HG03175 (cell line): ENCODE measurements around the gene ZNF304.
"Not testable (repeated sequence)": the region's sequence is repeated elsewhere in the genome, so short reads cannot be mapped to it uniquely, and the experiment has no call there.

Source experiments
- ATAC-seq: cut with Tn5 transposase; IDR thresholded peaks from one replicate; pipeline ENCODE4 v1.9.1; 2021; ENCODE audit warnings: mild to moderate bottlenecking, moderate library complexity; ENCODE audit not compliant: unreplicated experiment

The ZNF304 gene

DNA sequence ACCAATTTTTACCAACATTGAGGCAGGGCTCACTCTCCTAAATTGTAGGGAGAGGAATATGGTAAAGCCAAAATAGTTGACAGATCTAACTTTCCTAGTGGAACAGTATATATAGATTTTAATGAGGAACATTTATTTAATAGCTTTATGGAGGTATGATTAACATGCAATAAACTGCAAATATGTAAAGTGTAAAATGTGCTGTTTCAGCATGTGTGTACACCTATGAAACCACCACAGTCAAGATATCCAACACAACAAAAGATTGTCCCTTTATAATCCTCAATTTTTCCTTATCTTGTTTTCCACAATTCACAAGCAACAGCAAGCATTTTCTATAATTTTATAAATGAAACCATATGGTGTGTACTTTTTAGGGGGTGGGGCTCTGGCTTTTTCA lies 8.2 kb downstream of the ZNF304 start:
- ATAC-seq = no peak

DNA sequence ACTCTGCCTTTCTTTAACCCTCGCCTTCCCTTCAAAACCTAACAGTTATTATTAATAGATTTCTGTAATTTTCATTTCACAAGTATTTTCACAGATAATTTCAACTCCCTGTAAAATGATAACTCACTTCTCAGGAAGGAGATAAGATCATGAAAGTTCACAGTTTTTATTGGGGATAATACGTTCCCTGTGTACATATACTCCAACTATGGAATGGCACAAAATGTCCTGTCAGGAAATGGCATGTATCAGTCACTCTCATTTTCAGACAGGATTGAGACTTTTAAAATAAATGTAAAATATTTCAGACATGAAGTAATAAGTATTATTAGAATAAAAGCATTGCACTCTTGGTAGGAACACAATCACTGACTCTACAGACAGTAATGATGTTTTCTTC lies 11.3 kb downstream of the ZNF304 start:
- ATAC-seq = no peak

DNA sequence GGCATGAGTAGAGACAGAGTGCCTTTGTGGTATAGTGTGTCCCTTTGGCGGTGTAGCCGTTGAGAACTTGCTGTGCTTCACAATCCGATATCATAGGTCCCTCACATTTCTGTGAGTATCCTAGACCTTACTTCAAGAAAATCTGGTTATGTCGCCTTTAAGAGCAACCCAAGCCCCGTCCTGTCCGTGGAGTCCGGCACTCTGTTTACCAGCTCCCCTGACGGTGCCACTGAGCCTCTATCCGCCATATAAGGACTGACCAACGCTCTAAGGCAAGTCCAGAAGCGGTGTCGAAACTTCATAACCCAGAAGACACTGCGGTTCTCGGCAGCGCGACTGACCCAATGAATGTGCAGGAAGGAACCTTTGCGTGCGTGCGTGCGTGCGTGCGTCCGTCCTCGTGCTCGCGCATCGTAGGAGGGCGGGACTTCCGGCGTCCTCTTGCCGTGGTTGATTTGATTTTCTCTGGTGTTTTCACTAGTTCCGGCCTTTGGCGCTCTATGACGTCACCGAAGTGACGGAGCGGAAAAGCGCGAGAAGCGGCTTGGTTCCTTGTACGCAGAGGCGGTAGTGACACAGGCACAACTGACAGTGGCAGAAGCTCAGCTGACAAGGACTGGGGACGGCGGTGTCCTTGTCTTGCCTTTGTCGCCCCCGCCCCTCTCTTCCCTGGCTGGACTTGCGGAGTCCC lies 12.1 kb downstream of the ZNF304 start, which contains the start of the genes TRAPPC2B and ZNF547:
Gene TRAPPC2B, plus strand, starts transcription at position 555 of the 691 bp plus-strand sequence. CDS start 1,283 bp downstream, outside the sequence.
Gene ZNF547, plus strand, starts transcription at position 555 of the 691 bp plus-strand sequence. CDS start 5,005 bp downstream, outside the sequence.
- peak; percentile 96 for ATAC-seq

DNA sequence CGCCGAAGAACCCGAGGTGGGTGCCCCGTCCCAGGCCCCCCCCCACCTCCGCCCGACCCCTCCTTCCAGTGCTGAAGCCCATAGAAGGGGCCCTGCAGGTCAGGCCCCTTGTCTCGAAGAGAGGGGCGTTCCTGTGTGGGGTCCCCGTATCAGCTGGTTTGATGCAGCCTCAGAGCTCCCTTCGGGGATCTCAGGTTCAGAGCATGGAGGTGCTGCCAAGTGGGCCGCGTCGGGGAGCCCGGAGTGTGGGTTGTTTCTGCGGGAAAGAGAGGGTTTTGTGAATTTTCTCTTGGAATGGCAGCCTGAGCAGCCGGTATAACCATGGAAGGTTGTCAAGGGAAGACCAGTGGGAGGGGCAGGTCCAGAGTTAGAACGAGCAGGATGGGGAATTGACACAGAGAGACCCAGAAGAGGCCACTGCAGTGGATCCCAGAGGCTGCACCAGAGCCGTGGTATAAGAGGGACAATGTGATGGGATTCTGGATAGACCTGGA lies 12.7 kb downstream of the ZNF304 start:
- peak; percentile 11 for ATAC-seq

DNA sequence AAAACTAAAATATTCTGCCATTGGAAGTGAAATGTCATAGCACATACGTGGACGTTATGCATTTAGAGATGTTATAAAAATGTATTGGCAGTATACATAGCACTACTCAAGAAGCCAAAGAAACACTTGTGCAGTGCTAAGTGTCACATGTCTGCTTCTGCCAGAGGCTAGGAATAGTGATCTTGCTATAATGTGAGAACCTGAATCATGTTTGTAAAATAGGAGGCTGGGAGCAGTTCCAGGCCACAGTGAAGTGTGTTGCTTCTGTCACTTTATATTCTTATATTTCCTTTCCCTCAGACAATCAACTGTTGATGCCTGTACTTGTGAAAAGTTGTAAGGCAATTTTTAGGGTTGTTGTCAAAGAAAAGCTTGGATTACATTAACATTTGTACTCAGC lies 15.7 kb downstream of the ZNF304 start:
- no peak for ATAC-seq

DNA sequence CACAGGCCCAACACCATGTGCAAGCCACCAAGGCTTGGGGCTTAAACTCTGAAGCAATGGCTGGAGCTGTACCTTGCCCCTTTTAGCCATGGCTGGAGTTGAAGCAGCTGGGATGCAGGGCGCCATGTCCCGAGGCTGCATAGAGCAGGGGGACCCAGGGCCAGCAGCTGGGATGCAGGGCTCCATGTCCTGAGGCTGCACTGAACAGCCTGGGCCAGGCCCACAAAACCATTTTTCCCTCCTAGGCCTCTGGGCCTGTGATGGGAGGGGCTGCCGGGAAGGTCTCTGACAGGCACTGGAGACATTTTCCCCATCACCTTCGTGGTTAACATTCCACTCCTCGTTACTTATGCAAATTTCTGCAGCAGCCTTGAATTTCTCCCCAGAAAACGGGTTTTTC lies 23.1 kb downstream of the ZNF304 start:
- no peak for ATAC-seq

DNA sequence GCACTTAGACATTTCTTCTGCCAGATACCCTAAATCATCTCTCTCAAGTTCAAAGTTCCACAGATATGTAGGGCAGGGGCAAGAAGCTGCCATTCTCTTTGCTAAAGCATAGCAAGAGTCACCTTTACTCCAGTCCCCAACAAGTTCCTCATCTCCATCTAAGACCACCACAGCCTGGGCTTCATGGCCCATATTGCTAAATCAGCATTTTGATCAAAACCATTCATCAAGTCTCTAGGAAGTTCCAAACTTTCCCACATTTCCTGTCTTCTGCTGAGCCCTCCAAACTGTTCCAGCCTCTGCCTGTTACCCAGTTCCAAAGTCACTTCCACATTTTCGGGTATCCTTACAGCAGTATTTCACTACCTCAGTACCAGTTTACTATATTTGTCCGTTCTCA lies 23.6 kb downstream of the ZNF304 start:
- not testable (repeated sequence) for ATAC-seq

DNA sequence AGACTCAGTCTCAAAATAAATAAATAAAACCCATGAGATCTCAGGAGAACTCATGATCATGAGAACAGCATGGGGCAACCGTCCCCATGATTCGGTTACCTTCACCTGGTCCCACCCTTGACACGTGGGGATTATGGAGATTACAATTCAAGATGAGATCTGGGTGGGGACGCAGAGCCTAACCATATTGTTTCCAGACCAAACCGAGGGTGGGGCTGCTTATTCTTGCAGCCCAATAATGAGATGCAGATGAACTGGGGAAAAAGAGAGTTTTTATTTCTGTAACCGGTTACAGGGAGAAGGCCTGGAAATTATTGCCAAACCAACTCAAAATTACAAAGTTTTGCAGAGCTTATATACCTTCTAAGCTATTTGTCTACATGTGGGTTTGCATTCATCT lies 25.1 kb downstream of the ZNF304 start:
- ATAC-seq = no peak

DNA sequence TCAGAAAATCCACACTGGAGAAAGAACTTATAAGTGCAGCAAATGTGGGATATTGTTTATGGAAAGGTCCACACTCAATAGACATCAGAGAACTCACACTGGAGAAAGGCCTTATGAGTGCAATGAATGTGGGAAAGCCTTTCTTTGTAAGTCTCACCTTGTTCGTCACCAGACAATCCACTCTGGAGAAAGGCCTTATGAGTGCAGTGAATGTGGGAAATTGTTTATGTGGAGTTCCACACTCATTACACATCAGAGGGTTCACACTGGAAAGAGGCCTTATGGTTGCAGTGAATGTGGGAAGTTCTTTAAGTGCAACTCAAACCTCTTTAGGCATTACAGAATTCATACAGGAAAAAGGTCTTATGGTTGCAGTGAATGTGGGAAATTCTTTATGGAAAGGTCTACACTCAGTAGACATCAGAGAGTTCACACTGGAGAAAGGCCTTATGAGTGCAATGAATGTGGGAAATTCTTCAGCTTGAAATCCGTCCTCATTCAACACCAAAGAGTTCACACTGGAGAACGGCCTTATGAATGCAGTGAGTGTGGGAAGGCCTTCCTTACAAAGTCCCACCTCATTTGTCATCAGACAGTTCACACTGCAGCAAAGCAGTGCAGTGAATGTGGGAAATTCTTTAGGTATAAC lies 26.6 kb downstream of the ZNF304 start:
- no peak for ATAC-seq

DNA sequence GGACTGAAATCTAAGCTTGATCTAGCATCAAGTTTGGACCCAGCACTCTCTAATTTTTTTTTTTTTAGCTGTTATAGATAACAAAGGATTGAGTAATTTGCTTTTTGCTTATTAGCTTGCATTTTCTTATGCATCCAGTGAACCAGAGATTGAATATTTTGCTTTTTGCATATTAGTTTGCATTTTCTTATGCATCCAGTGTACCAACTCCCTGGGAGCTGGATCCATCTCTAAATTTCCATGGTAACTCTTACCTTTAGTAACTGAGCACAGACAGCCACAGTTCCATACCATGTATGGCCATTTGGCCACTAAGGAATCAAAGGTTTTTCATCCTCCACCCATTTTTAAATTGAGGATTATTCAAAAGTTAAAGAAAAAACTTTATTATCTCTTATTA lies 29.9 kb downstream of the ZNF304 start:
- ATAC-seq = no peak

DNA sequence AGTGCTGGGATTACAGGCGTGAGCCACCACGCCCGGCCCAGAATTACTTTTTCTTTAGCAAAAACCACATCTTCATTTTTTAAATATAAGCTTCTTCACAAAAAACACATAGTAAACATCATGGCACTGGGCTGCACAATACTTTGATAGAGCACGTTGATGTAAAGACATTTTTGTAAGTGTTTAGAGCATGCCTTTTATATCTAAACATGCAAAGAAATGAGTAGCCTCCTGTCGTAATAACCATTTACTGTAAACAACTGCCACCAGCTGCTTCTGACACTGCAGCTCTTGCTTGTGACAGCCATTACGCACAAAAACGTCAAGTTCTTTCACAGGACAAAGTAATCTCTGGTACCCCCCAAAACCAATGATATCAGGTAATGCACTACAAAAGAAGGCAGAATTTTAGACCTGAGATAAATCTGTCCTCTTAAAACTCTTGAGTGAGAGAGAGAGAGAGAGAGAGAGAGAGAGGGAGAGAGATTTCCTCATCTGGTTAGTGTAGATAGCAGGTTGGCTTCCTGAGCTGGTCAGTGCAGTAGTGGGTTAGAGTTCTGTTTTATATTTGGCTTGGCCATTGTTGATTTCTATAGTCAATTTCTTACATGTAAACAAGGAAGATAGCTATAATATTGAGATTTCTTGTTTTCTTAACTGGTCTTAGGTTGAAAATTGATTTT lies 31.9 kb downstream of the ZNF304 start:
- ATAC-seq = no peak

DNA sequence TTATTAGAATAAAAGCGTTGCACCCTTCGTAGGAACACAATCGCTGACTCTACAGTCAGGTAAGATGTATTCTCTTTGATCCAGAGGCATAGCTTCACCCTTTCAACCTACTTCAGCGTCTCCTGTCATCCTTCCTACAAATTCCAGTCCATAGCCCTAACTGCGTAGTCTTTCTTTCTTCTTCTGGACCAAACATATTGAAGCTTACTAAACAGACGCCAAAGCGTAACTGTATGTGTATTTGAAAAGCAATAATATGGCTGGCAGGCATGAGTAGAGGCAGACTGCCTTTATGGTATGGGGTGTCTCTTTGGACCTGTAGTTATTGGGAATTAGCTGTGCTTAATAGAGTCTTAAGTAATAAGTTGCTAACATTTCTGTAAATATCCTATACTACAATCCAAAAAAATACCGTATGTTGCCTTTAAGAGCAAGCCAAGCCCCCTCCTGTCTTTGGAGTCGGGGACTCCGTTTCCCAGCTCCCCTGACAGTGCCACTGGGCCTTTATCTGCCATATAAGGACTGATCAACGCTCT lies 38.2 kb downstream of the ZNF304 start:
- ATAC-seq = no peak

DNA sequence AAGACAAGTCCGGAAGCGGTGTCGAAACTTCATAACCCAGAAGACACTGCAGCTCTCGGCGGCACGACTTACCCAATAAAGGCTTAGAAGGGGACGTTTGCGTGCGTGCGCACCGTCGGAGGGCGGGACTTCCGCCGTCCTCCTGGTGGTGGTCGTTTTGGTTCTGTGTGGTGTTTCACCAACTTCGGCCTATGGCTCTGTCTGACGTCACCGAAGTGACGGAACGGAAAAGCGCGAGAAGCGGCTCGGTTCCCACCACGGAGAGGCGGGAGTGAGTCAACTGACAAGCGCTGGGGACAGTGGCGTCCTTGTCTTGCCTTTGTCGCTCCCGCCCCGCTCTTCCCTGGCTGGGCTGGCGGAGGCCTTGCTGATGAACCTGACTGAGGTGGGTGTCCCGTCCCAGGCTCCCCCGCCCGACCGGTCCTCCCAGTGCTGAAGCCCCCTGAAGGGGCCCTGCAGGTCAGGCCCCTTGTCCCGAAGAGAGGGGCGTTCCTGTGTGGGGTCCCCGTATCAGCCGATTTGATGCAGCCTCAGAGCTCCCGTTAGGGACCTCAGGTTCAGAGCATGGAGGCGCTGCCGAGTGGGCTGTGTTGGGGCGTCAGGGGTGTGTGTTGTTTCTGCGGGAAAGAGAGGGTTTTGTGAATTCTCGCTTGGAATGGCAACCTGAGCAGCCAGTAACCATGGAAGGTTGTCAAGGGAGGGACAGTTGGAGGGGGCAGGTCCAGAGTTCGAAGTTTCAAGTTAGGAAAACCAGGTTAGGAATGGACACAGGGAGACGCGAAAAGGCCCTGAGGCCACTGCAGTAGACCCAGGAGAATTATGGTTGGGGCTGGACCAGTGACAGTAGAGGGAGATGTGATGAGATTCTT lies 38.9 kb downstream of the ZNF304 start, which contains the start of gene ZNF548:
Gene ZNF548, plus strand, starts transcription at position 125 of the 869 bp plus-strand sequence. Its CDS starts 246 bp downstream, at position 371.
- ATAC-seq = peak; percentile 98

DNA sequence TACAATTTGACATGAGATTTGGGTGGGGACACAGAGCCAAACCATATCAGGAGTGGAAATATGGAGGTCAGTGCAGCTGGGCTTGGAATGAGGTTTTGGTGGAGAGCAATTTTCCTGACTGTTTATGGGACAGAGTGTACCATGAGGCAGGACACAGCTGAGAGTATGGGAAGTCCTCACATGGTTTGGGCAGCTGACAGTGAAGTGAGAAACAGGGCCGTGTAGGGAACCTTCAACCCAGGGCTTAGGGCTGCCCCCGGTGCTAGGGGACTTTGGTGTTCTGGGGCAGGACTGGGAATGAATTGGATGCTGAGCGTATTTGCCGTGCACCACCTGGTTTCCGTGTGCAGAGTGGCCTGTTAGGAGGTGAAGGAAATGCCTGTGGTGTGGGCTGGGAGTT lies 44.6 kb downstream of the ZNF304 start:
- no peak for ATAC-seq

DNA sequence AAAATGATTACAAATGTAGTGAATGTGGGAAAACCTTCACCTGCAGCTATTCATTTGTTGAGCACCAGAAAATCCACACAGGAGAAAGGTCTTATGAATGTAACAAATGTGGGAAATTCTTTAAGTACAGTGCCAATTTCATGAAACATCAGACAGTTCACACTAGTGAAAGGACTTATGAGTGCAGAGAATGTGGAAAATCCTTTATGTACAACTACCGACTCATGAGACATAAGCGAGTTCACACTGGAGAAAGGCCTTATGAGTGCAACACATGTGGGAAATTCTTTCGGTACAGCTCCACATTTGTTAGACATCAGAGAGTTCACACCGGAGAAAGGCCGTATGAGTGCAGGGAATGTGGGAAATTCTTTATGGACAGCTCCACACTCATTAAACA lies 47.8 kb downstream of the ZNF304 start:
- no peak for ATAC-seq

DNA sequence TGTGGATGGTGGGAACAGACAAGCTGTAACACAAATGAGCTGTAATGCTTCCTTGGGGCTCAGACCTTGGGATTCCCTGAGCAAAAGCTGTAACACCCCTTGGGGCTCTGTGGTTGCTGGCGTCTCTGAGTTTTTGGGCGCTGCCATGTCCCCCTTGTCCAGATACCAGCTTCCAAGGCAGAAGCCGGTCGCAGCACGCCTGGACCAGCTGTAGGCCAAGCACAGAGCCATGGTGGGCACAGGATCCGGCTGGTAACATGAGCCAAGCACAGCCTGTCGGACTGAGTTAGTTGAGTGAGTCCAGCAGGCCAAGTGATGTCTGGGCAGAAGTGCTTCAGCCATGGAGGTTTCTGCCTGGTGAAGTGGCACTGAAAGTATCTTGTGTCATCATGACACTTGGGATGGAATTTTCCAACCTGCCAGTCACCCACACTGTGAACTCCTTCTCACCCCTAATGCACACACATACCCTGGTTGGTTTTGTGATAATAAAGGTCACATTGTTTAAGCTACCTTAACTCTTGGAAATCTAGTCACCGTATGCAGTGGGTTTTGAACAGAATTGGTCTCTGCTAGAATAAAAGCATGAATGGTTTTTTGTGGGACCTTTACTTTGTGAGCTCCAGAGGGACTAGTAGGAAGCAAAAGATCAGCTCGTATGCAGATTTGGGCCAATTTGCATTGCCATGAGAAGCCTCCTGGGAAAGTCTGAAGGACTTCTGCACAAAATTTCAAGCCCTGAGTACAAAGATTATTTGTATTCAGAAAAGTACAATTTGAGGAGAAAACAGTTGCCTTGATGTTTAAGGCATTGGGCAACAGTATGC lies 52.9 kb downstream of the ZNF304 start:
- no peak for ATAC-seq

DNA sequence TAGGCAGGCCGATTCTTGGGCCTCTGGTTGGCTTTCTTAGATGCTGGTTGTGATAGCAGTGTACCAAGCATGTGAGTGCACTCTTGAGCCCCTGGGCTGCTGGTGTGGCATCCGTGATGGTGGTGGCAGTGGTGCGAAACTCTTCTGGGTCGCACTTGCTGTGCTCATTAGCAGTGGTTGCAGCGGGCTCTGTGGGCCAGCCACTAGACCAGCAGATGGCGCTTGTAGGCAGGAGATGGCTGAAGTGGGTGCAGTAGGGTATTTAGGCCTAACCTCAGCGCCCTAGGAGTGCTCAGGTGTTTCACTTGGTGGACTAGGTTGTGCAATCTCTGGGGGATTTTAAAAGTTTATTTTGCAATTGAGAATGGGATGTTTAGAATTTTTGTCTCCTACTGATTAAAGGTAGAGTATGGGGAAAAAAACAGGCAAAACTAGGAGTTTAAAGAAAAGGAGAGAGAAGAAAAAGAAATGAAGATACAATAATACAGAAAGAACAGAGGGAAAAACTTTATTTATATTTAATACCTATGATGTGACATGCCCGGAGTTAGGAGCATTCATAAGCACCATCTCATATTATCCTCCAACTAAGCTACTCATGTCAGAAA lies 55.5 kb downstream of the ZNF304 start:
- ATAC-seq = no peak
